ENCODE measurements around the gene FYCO1. TPM values are rescaled to one million over a fixed set of nuclear protein-coding genes. Genes with fewer than 3 reads are reported as not detected.
A peak's percentile ranks its signal among the peaks of the same experiment; 100 is the strongest.

Gene FYCO1
- total RNA-seq, 1 donor from 2014 or later, result 14.9 TPM

- intact Hi-C loops (cut with micrococcal nuclease), result loop anchor here (1.0 kb wide), 1 partner anchor 14 kb away; the partner anchor contains the start of gene FYCO1
- Mint-ChIP-seq H3K9me3 (no peaks in the 10 kb centered on the region), H3K4me3 (peak overlapping the region; percentile 60), H3K36me3 (ENCODE audit: low read depth) (peaks cover 81% of the 10 kb centered on the region), H3K27ac (peak overlapping the region; percentile 75), H3K4me1 (peaks cover 27% of the 10 kb centered on the region), H3K27me3 (no peaks in the 10 kb centered on the region)
- CTCF ChIA-PET, result interaction anchor here (0.6 to 1.0 kb wide), 3 partner anchors 9 to 97 kb away, joined by 3 to 4 read pairs (median 3); no protein-coding TSS in a partner anchor
- peak; percentile 82 for ATAC-seq (ENCODE audit: low read depth)
- TF ChIP-seq, protein P1, sequence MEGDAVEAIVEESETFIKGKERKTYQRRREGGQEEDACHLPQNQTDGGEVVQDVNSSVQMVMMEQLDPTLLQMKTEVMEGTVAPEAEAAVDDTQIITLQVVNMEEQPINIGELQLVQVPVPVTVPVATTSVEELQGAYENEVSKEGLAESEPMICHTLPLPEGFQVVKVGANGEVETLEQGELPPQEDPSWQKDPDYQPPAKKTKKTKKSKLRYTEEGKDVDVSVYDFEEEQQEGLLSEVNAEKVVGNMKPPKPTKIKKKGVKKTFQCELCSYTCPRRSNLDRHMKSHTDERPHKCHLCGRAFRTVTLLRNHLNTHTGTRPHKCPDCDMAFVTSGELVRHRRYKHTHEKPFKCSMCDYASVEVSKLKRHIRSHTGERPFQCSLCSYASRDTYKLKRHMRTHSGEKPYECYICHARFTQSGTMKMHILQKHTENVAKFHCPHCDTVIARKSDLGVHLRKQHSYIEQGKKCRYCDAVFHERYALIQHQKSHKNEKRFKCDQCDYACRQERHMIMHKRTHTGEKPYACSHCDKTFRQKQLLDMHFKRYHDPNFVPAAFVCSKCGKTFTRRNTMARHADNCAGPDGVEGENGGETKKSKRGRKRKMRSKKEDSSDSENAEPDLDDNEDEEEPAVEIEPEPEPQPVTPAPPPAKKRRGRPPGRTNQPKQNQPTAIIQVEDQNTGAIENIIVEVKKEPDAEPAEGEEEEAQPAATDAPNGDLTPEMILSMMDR (IDR thresholded peaks at IDR 0.05), result no peak
- DNase-seq, result no peak
- POLR2A ChIA-PET, result interaction anchor here (1.0 to 1.8 kb wide), 3 partner anchors 8 to 13 kb away, joined by 3 to 9 read pairs (median 3); no protein-coding TSS in a partner anchor
Measured at GRCh38 chr3:45981346-45982074, 14.1 kb downstream of the FYCO1 start.

DNA sequence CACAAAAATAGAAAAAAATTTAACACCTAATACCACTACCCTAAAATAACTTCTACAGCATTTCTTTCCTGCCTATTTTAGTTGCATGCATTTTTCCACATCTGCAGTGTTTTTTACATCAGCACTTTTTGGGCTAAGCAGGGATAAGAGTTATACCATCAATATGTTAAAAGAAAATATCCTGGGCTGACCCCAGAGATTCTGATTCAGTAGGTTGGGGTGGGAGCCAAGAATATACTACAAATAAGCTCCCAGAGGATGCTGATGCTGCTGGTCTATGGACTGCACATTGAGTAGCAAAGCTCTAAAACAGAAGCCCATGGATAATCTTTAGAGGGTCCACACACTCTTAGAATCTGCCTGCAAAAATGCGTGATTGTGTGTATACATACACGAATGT lies 14.8 kb downstream of the FYCO1 start:
- TF ChIP-seq, protein P1 (IDR thresholded peaks at IDR 0.05), result no peak
- H3K27me3 Mint-ChIP-seq, result no peaks in the 10 kb centered on the region
- H3K27ac Mint-ChIP-seq, result no peak overlapping the region
- H3K9me3 Mint-ChIP-seq, result no peaks in the 10 kb centered on the region
- peaks cover 27% of the 10 kb centered on the region for H3K4me1 Mint-ChIP-seq
- DNase-seq (no peak), ATAC-seq (ENCODE audit: low read depth) (no peak)
- H3K4me3 Mint-ChIP-seq, result peak overlapping the region; percentile 60
- intact Hi-C loops (cut with micrococcal nuclease), result loop anchor here (1.0 kb wide), 1 partner anchor 14 kb away; the partner anchor contains the start of gene FYCO1
- ChIA-PET POLR2A (interaction anchor here (0.7 to 1.8 kb wide), 5 partner anchors 8 to 104 kb away, joined by 3 to 9 read pairs (median 3); no protein-coding TSS in a partner anchor), CTCF (interaction anchor here (0.6 to 1.9 kb wide), 4 partner anchors 10 to 92 kb away, joined by 3 to 8 read pairs (median 3); no protein-coding TSS in a partner anchor)
- peaks cover 86% of the 10 kb centered on the region for H3K36me3 Mint-ChIP-seq (ENCODE audit: low read depth)

GRCh38 chr3:45980229-45980813 lies 15.3 kb downstream of the FYCO1 start:
- peak; percentile 42 for ATAC-seq (ENCODE audit: low read depth)

DNA sequence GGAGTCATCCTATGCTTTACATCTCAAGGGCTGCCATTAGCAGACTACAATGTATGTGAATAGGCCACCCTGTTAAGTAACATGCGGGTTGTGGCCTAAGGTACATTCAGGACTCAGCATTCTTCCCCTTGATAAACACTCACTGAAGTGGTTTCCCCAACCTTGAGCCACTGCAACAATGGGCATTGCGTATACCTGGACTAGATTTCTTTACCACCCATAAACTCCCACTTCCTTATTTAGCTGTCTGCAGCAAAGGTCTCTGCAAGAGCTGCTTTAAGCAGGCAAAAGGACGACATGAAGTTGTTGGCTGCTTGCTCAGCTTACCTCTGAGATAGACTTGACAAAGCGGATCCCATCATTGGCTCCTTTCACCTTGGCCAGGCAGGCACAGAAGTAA lies 16.2 kb downstream of the FYCO1 start:
- CTCF ChIA-PET, result interaction anchor here (0.7 to 1.9 kb wide), 5 partner anchors 11 to 399 kb away, joined by 3 to 8 read pairs (median 3); no protein-coding TSS in a partner anchor
- ATAC-seq (ENCODE audit: low read depth) (peak; percentile 34), DNase-seq (no peak)
- peaks cover 27% of the 10 kb centered on the region for H3K4me1 Mint-ChIP-seq
- peaks cover 88% of the 10 kb centered on the region for H3K36me3 Mint-ChIP-seq (ENCODE audit: low read depth)
- H3K27ac Mint-ChIP-seq, result no peak overlapping the region
- POLR2A ChIA-PET, result interaction anchor here (1.0 kb wide), 1 partner anchor 17 kb away, joined by 4 read pairs; no protein-coding TSS in a partner anchor
- H3K27me3 Mint-ChIP-seq, result no peaks in the 10 kb centered on the region
- no peaks in the 10 kb centered on the region for H3K9me3 Mint-ChIP-seq
- TF ChIP-seq, protein P1 (IDR thresholded peaks at IDR 0.05), result no peak
- intact Hi-C loops (cut with micrococcal nuclease), result no loop called here
- no peak overlapping the region for H3K4me3 Mint-ChIP-seq

More at GRCh38 chr3:45980229-45980813, 15.3 kb downstream of the FYCO1 start:
- intact Hi-C loops (cut with micrococcal nuclease), result no loop called here
- Mint-ChIP-seq H3K4me1 (peaks cover 27% of the 10 kb centered on the region), H3K27ac (peak overlapping the region; percentile 46), H3K36me3 (ENCODE audit: low read depth) (peaks cover 87% of the 10 kb centered on the region), H3K4me3 (no peak overlapping the region), H3K9me3 (no peaks in the 10 kb centered on the region), H3K27me3 (no peaks in the 10 kb centered on the region)
- POLR2A ChIA-PET, result interaction anchor here (0.7 to 1.8 kb wide), 5 partner anchors 12 to 105 kb away, joined by 3 to 9 read pairs (median 3); no protein-coding TSS in a partner anchor
- CTCF ChIA-PET, result interaction anchor here (1.4 to 1.9 kb wide), 3 partner anchors 12 to 398 kb away, joined by 3 to 8 read pairs (median 4); no protein-coding TSS in a partner anchor
- DNase-seq, result no peak
- TF ChIP-seq, protein P1 (IDR thresholded peaks at IDR 0.05), result no peak
